ENCODE results near the gene MYO1F. TPM values are rescaled to one million over a fixed set of nuclear protein-coding genes. Genes with fewer than 3 reads are reported as not detected.

The MYO1F gene
- total RNA-seq, 2 donors from 2014 or later: 12.4 to 16.2 TPM

DNA sequence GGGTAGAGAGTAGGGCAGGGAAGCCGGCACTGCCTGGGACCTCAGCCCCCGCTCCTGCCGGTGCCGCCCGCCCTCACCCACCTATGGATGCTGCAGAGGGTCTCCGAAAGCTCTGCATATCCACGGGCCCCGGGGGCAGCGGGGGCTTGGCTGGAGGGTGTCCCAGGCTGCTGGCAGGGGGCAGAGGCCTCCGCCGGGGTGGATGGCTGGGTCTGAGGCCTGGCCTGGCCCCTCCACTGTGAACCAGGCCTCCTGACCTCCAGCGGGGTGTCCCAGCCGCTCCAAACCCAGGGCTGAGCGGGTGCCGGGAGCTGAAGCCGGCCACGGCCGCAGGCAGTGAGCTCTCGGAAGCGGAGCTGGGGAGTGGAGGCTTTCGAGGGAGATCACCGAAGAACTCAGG is 78.9 kb downstream of the MYO1F start:
- DNase-seq (ENCODE audit: low spot score in 2 of 2): no peak
- no peaks in the 10 kb centered on the region for H3K9me3 Mint-ChIP-seq

DNA sequence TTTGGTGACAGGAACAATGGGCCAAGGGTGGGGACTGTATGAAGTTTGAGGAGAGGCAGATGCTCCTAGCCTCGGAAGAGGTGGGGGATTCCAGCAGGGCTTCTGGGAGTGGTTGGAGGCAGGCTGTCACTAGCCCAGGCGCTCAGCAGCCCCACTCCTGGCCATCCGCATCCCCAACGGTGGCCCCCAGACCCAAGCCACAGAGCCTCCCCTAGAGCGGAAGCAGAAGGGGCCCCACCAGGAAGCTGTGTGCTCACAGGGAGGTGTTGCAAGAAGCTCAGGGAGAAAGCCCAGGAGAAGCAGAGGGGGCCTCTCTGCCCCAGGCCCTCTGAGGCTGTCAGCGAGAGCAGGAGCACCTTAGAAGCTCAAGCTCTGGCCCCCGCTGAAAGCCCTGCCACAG is 83.1 kb downstream of the MYO1F start:
- ATAC-seq (peak; percentile 26 to 28), DNase-seq (ENCODE audit: low spot score in 2 of 2) (no peak)
- no peaks in the 10 kb centered on the region for H3K9me3 Mint-ChIP-seq
- peak overlapping the region; percentile 72 to 84 for H3K27ac Mint-ChIP-seq
- no peaks in the 10 kb centered on the region for H3K36me3 Mint-ChIP-seq

More for the DNA sequence above, 78.9 kb downstream of the MYO1F start:
- no peaks in the 10 kb centered on the region for H3K36me3 Mint-ChIP-seq
- H3K27ac Mint-ChIP-seq: no peak overlapping the region
- no peak for ATAC-seq

DNA sequence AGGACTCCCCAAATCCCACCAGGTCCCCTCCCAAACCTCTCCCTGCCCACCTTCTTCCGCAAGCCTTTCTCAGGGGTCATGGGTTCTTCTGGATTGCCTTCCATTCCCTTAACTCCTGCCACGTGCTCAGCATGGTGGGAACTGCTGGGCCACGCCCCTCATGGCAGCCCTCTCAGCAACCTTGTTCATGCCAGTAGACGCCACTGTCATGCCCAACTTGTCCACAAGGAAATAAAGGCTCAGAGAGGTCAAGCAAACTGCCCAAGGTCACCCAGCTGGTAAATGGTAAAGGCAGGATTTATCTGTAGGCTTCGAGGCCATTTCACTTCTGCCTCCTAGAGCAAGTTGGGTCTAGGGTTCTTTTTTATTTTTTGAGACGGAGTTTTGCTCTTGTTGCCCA is 85.7 kb downstream of the MYO1F start:
- ATAC-seq (no peak), DNase-seq (ENCODE audit: low spot score in 2 of 2) (no peak)
- Mint-ChIP-seq H3K27ac (peak overlapping the region in 1 of 2 donors; percentile 35), H3K36me3 (peaks cover 0 to 17% of the 10 kb centered on the region in 2 donors), H3K9me3 (no peaks in the 10 kb centered on the region)

DNA sequence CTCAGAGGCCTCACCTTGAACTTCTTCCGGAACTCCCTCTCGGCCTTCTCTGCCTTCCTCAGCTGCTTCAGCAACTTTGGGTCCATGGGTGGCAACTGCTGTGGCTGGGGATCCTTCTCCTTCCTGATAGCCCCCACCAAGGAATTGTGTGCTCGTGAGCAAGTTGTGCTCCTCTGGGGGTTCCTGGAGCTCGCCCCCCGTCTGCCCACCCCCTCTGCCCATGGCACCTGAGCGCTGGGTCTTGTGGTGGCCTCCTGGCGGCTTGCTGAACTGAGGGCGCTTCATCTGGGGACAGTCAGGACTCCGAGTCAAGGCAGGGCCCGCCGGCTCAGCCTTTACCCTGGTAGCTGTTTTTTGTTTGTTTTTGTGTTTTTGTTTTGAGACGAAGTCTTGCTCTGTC is 86.4 kb downstream of the MYO1F start:
- H3K9me3 Mint-ChIP-seq: no peaks in the 10 kb centered on the region
- H3K36me3 Mint-ChIP-seq: peaks cover 0 to 24% of the 10 kb centered on the region in 2 donors
- DNase-seq (ENCODE audit: low spot score in 2 of 2): no peak
- ATAC-seq: no peak
- peak overlapping the region; percentile 70 to 88 for H3K27ac Mint-ChIP-seq

DNA sequence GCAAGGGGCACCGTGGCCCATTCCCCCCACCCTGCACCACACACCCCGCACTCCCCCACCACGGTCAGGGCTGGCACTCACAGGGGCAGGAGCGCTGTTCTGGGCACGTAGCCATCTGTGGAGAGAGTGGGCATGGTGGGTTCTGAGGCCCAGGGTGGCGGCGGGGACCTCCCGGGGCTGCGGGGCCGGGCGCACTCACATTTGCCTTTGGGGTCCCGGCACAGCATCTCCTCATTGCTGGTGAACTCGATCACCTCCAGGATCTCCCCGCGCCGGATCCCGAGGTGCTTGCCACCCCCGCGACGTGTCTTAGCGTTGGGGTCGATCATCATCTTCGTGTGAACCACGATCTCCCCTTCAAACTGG is 86.9 kb downstream of the MYO1F start:
- H3K27ac Mint-ChIP-seq: peak overlapping the region in 1 of 2 donors; percentile 70
- H3K36me3 Mint-ChIP-seq: peaks cover 0 to 28% of the 10 kb centered on the region in 2 donors
- H3K9me3 Mint-ChIP-seq: no peaks in the 10 kb centered on the region
- DNase-seq (ENCODE audit: low spot score in 2 of 2) (no peak), ATAC-seq (no peak)

DNA sequence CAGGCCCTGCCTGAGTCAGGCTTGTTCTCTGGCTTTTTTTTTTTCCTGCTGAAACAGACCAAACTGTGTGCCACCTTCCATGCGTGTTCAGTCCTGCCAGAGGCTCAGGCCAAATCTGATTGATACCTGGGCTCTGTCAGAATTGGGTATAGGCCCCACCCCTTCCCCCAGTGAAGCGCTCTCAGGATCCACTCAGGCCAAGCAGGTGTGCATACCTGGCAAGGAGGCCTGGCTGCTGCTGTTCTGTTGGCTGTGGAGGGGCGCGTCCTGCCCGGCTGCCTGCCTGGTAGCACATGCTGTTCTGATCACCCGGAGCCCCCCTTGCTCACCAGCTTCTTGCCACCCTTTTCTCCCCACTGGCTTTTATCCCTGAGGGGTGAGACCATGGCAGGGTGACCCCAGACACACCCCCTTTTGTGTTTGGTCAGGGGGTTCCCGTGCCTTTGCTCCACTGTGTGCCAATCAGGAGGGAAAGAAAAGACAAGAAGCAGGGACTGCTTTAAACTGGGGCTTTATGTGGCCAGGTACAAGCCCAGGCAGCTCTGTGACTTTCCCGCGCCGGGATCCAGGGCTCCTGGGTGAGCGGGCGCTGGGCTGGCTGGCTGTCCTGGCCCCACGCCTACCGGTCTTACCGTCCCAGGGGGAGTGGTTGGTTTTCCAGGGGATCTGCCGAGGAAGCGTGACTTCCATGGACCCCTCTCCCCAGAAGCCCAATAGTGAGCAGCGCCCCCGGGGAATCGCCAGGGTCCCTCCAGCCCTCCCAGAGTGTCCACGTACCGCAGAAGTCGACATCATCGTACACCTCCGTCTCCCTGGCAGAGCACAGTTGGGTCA is 87.5 kb downstream of the MYO1F start:
- Mint-ChIP-seq H3K36me3 (peaks cover 0 to 34% of the 10 kb centered on the region in 2 donors), H3K9me3 (no peaks in the 10 kb centered on the region), H3K27ac (peak overlapping the region; percentile 70 to 72)
- ATAC-seq (no peak), DNase-seq (ENCODE audit: low spot score in 2 of 2) (no peak)

DNA sequence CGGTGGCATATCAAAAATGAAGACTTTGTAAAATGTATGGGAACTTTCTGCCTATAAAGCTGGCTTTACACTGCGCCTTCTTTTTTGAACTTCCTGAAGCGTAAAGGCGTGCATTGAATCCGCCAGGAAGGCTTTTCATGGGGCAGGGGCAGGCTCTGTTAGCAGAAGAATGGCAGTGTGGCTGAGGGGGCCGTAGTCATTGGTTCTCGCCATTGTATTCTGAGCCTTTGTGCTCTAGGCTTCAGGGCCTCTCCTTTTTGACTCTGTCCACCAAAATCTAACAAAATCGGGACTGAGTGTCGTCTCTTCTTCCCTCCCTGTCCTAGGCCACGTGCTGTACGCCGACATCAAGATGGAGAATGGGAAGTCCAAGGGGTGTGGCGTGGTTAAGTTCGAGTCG is 88.9 kb downstream of the MYO1F start:
- Mint-ChIP-seq H3K36me3 (peaks cover 0 to 44% of the 10 kb centered on the region in 2 donors), H3K27ac (peak overlapping the region; percentile 90 to 91), H3K9me3 (no peaks in the 10 kb centered on the region)
- DNase-seq (ENCODE audit: low spot score in 2 of 2): no peak
- ATAC-seq: no peak

DNA sequence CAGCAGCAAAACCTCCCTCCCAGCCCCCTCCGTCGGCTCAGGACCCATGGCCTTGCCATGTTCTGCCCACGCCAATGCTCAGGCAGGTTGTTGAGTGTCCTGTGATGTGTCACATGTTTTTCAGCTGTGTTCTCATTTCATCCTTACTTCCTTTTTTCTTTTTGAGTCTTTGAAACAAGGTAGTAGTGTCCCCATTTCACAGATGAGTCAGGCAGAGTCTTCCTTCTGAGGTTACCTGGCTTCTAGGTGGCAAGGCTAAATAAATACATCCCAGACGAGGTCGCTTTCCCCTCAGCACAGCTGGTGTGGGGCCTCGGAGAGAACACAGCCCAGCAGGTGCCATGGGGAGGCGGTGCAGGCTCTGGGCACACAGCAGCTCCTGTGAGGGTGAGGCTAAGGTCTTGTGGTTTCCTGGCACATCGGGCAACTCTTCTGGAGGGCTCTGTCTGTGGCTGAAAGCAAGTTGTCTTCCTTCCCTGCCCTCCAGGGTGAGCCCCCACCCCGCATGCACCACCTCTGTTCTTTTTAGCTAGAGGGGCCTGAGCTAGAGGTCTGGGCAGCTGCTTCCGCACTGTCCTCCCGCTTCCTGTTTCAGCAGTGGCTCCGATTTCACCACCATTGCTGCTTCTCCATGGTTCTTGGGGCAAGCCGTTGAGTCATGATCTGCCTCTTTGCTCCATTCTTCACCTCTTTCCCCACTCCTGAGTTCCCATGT is 89.9 kb downstream of the MYO1F start:
- ATAC-seq: peak; percentile 87 to 91
- peak in 1 of 2 donors; percentile 76 for DNase-seq (ENCODE audit: low spot score in 2 of 2)
- no peaks in the 10 kb centered on the region for H3K9me3 Mint-ChIP-seq
- peak overlapping the region; percentile 90 to 91 for H3K27ac Mint-ChIP-seq
- H3K36me3 Mint-ChIP-seq: peaks cover 0 to 44% of the 10 kb centered on the region in 2 donors

DNA sequence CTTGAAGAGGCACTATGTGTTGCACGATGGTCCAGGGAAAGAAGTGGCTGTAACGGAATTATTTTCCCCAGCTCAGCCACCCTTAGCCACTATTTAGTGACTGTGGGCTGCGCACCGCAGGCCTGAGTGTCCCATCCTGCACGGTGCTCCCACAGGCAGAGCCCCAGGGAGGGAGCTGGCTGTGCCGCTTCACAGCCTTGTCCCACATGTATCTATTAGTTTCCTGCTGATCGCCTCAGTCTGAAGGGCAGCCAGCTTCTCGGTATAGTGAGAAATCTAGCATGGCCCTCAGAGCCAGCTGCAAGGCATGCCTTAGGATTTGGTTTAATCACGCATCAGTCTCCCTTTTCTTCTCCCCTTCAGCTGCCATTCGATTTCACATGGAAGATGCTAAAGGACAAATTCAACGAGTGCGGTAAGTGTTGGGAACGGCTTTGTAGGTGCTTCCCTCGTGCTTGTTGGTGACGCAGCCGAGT is 90.5 kb downstream of the MYO1F start:
- ATAC-seq: peak in 1 of 2 donors; percentile 6
- Mint-ChIP-seq H3K9me3 (no peaks in the 10 kb centered on the region), H3K27ac (peak overlapping the region; percentile 90 to 91), H3K36me3 (peaks cover 0 to 44% of the 10 kb centered on the region in 2 donors)
- DNase-seq (ENCODE audit: low spot score in 2 of 2): no peak

DNA sequence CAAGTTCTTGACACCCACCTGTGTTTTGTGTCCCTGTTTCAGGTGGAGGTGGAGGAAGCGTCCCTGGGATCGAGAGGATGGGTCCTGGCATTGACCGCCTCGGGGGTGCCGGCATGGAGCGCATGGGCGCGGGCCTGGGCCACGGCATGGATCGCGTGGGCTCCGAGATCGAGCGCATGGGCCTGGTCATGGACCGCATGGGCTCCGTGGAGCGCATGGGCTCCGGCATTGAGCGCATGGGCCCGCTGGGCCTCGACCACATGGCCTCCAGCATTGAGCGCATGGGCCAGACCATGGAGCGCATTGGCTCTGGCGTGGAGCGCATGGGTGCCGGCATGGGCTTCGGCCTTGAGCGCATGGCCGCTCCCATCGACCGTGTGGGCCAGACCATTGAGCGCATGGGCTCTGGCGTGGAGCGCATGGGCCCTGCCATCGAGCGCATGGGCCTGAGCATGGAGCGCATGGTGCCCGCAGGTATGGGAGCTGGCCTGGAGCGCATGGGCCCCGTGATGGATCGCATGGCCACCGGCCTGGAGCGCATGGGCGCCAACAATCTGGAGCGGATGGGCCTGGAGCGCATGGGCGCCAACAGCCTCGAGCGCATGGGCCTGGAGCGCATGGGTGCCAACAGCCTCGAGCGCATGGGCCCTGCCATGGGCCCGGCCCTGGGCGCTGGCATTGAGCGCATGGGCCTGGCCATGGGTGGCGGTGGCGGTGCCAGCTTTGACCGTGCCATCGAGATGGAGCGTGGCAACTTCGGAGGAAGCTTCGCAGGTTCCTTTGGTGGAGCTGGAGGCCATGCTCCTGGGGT is 91.5 kb downstream of the MYO1F start:
- ATAC-seq: no peak
- H3K9me3 Mint-ChIP-seq: no peaks in the 10 kb centered on the region
- H3K36me3 Mint-ChIP-seq: peaks cover 0 to 50% of the 10 kb centered on the region in 2 donors
- no peak for DNase-seq (ENCODE audit: low spot score in 2 of 2)
- H3K27ac Mint-ChIP-seq: peak overlapping the region; percentile 90 to 91

DNA sequence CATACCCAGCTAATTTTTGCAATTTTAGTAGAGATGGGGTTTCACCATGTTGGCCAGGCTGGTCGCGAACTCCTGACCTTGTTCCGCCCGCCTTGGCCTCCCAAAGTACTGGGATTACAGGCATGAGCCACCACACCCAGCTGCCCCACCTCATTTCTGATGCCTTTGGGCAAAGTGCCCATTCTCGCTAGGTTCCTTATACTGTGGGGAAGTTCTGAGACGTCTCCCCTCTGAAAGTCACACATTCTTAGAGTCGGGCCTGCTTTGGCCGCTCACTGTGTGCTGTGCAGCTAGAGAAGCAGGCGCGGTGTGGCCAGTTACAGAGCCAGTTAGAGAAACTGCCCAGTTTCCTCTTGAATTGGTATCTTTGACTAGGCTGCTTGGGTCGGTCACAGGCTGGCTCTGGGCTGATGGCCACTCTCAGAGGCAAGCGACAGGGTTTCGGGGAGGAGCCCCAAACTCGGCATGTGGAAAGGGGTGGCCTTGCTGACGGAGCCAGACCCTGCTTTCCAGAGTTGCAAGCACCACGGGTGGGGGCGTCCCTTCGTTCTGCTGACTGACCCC is 92.8 kb downstream of the MYO1F start:
- Mint-ChIP-seq H3K36me3 (peaks cover 0 to 52% of the 10 kb centered on the region in 2 donors), H3K27ac (peak overlapping the region; percentile 59 to 84), H3K9me3 (no peaks in the 10 kb centered on the region)
- DNase-seq (ENCODE audit: low spot score in 2 of 2) (no peak), ATAC-seq (no peak)

DNA sequence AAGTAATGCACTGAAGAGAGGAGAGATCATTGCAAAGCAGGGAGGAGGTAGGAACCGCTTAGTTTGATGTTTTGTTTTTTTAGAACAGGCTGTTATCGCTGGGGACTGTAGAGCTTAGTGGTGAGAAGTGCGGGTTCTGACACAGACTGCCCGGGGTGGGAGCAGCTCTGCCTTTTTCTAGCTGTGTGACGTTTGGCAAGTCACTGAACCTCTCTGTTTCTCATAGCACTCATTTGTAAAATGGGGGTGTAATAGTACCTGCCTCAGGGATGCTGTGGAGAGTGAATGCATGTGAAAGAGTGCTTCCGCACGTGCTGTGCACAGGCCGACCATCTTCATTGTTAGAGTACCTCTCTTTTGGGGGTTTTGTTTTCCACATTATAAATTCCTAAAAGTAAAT is 94.1 kb downstream of the MYO1F start:
- Mint-ChIP-seq H3K9me3 (no peaks in the 10 kb centered on the region), H3K27ac (peak overlapping the region in 1 of 2 donors; percentile 37), H3K36me3 (peaks cover under 1 to 49% of the 10 kb centered on the region in 2 donors)
- DNase-seq (ENCODE audit: low spot score in 2 of 2): no peak
- no peak for ATAC-seq

DNA sequence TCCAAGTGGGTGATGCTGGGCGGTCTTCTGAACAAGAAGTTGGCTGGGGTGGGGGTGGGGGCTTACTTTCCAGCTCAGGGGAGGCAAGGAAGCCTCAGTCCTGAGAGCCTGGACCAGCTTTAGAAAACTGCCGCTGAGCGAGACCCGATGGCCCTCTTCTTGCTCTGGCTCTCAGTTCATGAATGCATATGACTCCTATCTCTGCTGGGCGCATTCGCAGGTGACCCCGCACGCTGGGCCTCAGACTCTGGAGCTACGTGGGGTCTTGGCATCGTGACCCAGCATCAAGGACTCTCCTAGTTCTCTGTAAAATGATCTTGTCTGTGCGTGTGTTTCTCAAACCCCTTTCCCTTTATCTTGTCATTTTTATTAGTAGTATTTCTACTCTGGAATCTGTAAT is 94.5 kb downstream of the MYO1F start:
- DNase-seq (ENCODE audit: low spot score in 2 of 2) (no peak), ATAC-seq (no peak)
- H3K9me3 Mint-ChIP-seq: no peaks in the 10 kb centered on the region
- peaks cover 5 to 49% of the 10 kb centered on the region in 2 donors for H3K36me3 Mint-ChIP-seq
- H3K27ac Mint-ChIP-seq: peak overlapping the region in 1 of 2 donors; percentile 5

DNA sequence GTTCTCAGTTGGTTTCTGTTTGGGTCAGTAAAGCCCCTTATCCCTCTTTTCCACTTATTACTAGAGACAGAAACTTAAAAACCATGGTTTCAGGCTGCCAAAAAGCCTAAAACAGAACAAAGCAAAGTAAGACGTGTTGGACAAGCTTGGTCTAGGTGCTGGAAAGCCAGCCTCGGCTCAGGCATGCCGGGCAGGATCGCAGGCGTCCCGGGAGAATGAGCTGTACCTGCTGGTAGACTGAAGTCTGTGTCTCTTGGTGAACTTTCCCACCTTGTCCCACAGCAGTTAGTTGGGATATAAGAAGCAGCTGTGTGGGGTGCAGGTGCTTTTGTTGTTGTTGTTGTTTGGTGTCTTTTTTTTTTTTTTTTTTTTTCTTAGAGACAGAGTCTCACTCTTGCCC is 95.6 kb downstream of the MYO1F start:
- Mint-ChIP-seq H3K27ac (peak overlapping the region in 1 of 2 donors; percentile 85), H3K36me3 (peaks cover 6 to 44% of the 10 kb centered on the region in 2 donors), H3K9me3 (no peaks in the 10 kb centered on the region)
- no peak for DNase-seq (ENCODE audit: low spot score in 2 of 2)
- no peak for ATAC-seq

DNA sequence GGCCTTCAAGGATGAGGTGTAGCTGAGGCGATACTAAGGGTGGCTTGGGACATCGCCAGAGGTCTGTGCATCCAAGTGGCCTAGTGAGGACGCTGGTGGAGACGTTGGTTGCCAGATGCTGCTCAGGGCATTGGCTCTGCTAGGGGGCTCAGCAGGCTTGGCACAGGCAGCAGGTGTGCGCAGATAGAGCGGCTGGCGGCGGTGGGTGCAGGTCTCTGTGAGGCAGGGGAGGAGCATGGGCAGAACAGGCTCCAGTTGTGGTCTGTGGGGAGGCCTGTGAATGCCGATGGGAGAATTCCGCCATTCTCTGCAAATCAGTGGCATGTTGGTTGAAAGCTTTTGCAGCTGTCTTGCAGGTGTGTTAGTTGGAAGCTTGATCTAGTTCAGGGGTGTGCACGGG is 96.0 kb downstream of the MYO1F start:
- Mint-ChIP-seq H3K9me3 (no peaks in the 10 kb centered on the region), H3K27ac (peak overlapping the region; percentile 39 to 85), H3K36me3 (peaks cover 6 to 40% of the 10 kb centered on the region in 2 donors)
- ATAC-seq (peak; percentile 8 to 31), DNase-seq (ENCODE audit: low spot score in 2 of 2) (no peak)

DNA sequence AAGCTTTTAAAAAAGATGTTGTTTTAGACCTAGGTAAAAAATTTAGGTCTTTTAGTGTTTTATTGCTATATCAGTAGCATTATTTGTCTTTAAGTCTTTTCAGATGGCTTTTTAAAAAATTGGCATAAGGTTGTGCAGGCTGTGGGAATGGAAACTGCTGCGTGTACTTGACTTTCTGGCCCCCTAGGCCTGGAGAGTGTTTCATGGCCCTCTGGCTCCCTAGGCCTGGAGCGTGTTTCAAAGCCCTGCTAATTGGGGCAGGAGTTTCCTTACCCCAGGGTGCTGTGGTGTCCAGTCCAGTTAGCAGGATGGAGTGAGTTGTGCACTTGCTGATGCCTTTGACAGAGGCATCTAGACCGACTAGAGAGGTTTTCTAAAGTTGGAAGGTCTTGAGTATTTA is 98.6 kb downstream of the MYO1F start:
- H3K9me3 Mint-ChIP-seq: no peaks in the 10 kb centered on the region
- no peak for ATAC-seq
- H3K36me3 Mint-ChIP-seq: peaks cover 6 to 16% of the 10 kb centered on the region in 2 donors
- H3K27ac Mint-ChIP-seq: peak overlapping the region; percentile 81 to 92
- DNase-seq (ENCODE audit: low spot score in 2 of 2): no peak
